Measurements from ENCODE around the gene ERC2.

The ERC2 gene

GRCh38 chr3:55500555-55501330, 967.5 kb downstream of the ERC2 start:
- no peak for DNase-seq

GRCh38 chr3:55498520-55498919, 969.7 kb downstream of the ERC2 start:
- DNase-seq = no peak

DNA sequence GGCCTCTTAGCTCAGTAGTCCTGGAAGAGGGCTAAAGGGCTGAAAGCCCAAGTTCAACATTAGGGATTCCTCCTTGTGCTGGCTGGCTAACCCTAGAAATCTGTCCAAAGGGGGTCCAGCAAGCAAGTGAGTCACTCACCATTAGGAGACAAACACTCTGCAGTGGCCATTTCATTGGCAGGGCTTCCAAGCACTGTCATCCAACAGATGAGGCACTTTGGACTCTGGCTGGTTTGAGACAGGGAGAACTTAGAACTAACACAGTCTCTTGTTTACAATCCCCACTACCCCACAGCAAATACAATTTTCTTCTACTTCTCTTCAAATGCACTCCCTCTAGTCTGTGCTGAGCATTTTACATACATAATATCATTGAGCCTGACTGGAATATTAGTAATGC, 971.0 kb downstream of the ERC2 start:
- no peak for DNase-seq

DNA sequence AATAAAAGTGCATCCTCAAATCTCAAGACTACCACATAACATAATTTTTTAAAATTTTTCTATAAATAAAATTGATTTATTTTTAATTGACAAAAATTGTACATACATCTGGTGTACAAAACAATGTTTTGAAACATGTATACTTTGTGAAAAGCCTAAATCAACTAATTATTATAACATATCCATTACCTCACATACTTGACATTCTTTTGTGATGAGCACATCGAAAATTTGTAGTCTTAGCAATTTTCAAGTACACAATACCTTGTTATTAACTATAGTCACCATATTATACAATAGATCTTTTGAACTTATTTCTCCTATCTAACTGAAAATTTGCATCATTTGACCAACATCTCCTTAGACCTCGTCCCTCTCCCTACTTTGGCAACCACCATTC, 973.3 kb downstream of the ERC2 start:
- DNase-seq = no peak

DNA sequence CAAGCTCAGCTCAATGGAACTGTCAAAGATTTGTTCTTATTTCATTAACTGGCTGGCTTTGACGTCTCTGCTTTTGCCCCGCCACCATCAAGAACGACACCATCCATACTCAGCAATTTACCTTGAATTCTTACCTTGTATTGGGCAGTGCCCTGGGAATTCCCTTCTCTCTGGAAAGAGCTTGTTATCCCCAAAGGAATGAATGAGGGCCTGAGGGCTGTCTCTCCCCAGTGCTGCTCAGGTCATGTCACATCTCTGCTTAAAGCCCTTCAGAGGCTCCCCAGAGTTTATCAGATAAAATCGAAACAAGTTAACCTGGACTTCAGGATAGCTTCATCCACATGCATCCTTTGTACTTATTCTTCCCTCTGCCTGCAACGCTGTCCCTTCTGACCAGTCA, 975.3 kb downstream of the ERC2 start:
- DNase-seq = no peak

DNA sequence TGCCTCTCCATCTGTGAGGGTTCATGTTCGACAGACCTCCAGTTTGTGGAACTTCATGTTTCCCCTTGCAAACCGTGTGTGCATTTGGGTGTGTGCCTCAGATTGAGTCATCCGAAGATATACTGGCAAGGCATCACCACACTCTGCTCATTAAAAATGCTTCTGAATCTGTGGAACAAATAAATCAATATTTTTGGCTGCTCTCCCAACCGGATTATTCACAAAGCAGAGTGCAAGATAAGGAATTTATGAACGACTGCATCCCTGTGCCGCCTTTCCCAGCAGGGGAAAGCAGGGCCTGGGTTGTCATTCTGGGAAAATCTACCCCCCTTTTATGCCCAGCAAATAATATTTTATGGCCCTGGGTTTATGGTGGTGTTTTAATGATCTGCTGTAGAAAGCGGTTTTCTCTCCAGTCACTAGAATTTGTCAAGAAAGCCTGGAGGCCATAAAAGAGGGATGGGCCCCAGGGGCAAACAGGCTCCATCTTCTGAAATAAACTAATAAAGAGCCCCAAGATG, 976.9 kb downstream of the ERC2 start:
- DNase-seq = no peak

- no peak for DNase-seq
These were observed 977.9 kb downstream of the ERC2 start for GRCh38 chr3:55490276-55490913.

DNA sequence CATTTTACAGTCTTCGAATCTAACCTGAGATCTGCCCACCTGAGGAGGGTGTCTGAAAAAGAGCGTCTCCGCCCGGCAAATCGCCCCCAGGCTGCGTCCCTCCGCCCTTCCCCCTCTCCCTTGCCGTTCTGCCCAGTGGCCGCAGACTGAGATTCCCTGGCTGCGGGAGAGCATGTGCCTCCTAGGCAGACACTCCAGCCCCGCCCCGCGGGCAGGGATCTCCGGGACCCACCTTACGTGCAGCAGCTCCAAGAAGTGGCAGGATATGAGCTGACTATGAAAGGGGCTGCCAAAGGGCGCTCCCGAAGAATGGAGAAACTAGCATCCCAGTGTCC, 978.5 kb downstream of the ERC2 start:
- no peak for DNase-seq

DNA sequence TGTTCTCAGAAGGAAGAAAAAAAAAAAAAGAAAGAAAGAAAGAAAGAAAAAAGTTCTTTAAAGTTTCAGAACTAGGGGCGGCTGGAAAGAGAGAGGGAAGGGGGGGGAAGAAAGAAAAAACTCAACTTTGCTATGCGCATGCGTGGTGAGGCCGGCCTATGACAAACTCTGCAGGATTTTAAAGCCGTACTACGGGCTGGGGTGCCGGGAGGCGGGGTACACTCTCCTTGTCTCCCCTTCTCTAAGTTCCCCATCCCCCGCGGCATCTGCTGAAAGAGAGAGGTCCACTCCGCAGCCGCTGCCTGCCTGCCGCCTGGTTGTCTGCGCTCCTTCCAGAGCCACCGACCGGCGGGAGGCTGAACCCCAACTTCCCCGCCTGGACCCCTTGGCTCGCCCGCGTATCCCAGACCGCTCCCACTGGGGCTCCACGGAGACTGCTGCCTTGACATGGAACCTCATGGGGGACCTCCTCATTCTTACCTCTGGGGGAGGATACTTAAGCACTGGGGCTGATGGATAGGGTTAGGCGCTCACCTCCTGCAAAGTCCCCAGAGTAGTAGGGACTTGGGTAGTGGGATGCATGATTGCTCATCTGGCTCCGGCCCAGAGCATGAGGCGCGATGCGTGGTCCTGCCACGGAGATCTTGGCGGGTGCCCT, 979.7 kb downstream of the ERC2 start:
- DNase-seq = no peak

GRCh38 chr3:55487381-55488241, 980.7 kb downstream of the ERC2 start:
- no peak for DNase-seq

- DNase-seq = no peak
These were observed 981.3 kb downstream of the ERC2 start, which contains the start of gene WNT5A for GRCh38 chr3:55486857-55487380. TSS of gene WNT5A (minus strand) at chr3:55487306. CDS start at chr3:55486985, 321 bp downstream.

DNA sequence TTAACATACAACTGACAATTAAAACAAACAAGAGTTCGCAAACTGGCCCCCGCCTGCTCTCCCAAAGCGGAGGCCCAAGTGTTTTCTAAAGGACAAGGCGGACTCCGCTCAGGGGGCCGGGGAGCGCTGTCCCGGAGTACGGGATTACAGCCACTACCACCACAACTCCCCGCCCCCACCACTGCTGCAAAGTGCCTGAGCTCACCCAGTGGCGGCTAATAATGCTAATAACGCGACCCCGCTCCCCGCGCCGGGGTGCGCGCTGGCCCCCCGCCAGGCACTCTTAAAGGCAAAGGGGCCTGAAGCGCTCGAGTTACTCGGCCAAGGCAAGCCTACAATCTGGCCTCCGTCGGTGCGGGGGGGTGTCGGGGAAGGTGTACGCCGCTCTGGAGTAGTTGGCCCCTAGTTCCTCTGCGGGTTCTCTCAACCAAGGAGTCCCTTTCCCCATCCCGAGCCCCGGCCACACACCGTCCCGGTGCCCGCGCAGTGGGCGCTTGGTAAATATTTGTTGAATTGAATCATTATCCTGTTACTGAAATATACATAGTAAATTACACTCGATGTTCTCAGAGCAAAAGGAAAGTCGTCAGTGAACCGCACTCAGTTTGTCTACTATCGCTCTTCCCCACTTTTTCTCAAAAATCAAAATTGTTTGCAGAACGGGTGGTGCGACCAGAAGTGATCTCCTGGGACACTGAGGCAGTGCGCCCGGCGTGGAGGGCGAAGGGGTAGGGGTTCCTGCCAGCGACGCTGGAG, 982.0 kb downstream of the ERC2 start:
- DNase-seq = no peak

- no peak for DNase-seq
These were observed 983.2 kb downstream of the ERC2 start for GRCh38 chr3:55484801-55485791.

DNA sequence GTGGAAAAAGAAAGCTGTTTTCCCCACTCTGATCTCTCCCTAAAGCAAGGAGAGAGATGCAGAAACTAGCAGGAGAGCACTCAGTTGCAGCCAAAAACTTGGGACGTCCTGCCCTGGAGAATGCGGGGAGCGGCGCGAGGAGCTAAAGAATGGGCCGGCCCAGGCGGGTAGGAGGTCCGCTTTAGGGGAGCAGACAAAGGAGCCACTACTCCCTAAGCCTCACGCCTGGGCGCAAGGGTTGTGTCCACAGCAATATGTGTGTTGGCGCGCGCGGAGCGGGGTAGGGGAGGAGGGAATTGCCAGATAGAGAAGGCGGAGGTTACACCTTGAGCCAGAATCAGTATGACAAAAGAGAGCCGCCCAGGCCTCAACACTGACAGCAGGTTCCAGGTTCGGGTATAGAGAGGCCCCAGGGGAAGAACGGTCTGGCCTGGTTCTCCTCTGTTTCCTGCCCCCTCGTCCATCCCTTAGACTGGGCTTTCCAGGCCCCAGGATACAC, 984.0 kb downstream of the ERC2 start:
- no peak for DNase-seq

- DNase-seq = no peak
These were observed 984.8 kb downstream of the ERC2 start for GRCh38 chr3:55483196-55484095.

- DNase-seq = no peak
These were observed 985.6 kb downstream of the ERC2 start for GRCh38 chr3:55482496-55483195.

- DNase-seq = no peak
These were observed 986.3 kb downstream of the ERC2 start for GRCh38 chr3:55481744-55482495.

Data from CD4-positive, alpha-beta T cell treated with Interleukin-17A for 1 hour (primary cell).